ENCODE measurements around the gene RCOR3.

RCOR3 gene

DNA sequence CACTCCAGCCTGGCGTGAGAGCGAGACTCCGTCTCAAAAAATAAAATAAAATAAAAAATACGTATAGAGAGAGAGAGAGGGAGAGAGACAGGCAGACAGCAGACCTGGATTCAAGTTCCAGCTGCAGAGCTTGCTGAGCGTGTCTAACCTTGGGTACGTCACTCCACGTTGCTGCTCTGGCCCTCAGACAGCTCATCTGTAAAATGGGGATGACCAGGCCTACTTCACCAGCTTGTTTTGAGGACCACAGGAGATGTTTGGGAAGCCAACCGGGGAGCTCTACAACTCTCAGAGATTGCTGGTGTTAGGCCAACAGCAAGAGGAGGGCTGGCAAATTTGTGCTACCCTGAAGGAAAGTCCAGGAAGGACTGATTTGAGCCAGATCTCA is 67.0 kb downstream of the RCOR3 start:
- DNase-seq = no peak

DNA sequence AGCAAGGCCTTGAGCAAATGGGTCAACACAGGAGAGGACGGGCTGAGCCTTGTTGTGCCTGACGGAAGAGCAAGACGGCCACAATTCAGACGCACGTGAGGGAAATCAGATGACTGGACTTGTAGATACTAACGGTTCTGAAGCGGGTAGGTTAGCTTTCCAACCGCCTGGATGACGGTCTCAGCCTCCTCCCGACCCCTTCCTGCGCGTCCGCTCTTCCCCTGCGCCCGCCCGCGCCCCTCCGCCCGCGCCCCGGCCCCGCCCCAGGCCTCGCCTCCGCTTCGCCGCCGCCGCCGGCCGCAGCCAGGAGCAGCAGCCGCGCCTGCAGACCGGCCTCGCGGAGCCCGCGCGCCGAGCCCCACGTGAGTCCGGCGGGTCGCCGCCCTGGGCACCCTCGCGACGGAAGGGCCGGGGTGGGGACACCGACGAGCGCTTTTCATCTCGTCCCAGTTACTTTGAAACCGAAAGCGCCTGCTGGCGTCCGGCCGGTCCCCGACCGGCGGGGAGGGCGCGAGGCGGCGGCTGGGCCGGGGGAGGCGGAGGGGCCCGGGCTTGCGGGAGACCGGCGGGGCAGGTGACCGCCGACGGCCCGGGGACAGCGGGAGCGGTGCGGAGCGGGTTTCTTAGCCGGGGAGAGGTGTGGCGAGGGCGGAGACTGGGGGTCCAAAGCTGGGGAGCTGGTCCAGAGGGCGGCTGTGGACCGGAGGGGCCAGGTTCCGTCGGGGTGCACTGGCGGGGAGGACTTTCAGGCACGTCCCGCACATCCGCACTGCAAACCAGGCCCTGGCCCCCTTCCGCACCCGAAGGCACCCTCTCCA is 67.6 kb downstream of the RCOR3 start, which contains the start of gene TRAF5:
Gene TRAF5 (plus strand): TSS at position 306 of the 818 bp plus-strand sequence. CDS start 26,407 bp downstream, outside the sequence.
- peak; percentile 34 to 54 for DNase-seq

DNA sequence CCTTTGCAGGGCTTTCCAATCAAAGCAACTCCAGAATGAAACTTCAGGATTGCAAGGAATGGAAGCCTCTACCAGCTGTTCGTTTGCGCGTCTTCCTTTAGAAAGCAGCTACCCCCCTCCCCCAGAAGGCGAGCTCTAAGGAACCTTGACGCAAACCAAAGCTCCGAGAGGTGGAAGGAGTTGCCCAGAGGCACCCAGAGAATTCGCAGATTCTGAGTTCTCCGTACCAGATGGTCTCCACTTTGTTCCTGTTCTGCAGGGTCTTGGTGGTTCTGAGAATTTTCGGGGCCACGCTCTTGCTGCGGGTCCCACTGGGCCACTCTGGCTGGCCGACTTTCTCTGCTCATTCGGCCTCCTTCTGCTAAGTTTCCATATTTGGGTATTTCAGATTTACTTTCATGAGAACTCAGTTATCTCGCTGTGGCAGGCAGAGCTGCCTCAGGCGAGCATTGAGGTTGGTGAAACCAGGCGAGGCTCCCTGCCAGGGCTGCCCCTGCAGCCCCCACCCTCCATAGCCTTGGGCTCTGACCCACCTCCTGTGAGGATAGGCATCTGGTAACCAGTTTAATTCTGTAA is 68.3 kb downstream of the RCOR3 start:
- peak; percentile 34 to 40 for DNase-seq

DNA sequence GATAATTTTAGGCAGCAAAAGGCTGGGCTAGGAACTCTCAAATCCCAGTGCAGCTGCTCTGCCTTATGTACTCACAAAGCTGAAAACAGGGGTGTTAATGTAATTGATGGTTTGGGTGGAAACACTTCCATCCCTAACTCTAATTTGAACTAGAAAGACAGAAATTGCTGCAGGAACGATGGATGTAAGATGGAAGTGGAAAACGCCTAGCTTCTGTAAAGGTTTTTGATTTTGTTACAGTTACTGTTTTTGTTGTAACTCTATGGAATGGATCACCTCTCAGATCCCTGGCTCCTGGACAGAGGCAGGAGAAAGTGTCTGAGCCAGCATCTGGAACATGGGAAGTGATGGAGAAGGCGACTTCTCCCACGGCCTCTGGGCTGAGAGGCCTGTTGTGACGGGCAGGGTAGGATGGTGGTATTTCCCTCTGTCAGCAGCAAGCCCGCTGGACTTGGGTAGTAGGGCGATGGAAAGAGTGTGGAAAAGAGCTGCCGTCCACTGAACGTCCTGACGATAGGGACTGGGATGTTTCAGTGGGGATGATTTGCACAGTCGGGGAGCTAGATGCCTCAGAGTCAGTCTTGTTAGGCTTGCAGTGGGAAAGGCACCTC is 69.0 kb downstream of the RCOR3 start:
- no peak for DNase-seq

DNA sequence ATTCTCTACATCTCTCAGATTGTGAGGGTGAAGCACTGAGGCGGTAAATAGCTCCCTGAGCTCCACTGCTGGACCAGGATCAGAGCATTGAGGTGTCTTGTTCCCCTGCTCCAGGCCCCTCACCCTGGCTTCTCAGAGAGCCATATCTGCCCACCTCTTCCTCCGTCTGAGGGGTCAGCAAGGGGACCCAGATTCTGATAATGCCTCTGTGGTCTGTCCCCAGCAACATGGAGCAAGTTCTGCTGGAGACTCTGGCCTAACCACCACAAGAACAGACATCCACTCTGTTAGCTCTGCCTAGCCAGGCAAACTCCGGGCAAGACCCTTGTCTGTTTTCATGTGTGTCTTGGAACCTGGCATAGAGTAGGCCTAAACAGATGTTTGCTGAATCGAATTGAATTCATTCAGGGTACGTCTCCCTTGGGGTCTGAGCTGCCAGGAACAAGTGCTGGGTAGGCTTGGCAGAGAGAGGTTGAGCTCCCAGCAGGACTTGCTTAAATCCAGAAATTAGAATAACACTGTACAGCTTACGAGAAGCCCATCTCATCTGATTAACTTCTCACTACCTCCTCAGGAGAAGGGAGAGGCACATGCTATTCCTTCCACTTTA is 69.8 kb downstream of the RCOR3 start:
- DNase-seq = no peak

DNA sequence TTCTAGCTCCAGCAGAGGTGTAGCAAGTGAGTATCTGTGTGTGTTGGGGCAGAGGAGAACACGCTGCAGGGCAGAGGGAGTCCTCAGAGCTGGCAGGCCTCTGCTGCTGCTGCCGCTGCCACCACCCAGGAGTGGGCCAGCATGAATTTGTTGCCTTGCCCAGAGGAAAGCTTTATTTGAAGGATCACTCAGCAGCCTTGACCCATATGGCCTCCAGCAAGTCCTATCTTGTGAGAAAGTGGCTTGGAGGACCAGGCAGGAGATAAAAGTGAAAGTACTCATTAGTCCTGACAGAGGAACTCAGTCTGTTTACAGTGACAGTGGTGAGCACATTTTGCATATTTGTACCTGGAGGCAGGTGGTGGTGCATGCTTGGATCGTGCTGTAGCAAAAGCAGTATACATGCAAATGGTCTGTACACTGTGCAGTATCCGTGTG is 70.6 kb downstream of the RCOR3 start:
- DNase-seq = peak; percentile 29 to 50

DNA sequence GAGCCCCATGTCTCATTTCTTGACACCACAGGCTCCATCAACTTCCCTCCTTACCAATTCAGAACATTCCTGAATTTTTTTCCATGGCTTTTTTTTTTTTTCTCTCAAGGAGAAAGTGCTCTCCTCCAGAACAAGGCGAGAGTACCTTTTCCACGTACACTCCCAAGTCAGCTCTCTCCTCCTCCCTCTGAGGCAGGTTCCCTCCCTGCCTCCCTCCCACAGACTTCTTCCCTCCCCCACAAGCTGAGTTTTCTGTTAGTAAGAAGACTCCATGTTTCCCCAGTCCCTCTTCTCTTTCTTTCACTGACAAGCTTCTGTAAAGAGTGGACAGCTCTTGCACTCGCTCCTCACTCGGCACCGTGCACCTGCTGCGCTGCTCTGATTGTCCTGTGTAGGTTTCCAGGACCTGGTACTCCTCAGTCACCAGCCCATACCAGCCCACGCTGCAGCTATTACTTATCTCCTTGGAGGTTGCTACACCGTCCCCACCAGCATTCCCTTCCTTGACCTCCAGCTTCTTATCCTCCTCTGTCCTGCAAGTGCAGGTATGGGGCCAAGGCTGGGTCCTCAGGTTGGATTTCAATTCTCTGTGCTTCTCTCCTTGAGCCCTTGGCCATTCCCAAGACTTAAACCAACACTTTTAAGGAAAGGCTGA is 71.2 kb downstream of the RCOR3 start:
- no peak for DNase-seq

DNA sequence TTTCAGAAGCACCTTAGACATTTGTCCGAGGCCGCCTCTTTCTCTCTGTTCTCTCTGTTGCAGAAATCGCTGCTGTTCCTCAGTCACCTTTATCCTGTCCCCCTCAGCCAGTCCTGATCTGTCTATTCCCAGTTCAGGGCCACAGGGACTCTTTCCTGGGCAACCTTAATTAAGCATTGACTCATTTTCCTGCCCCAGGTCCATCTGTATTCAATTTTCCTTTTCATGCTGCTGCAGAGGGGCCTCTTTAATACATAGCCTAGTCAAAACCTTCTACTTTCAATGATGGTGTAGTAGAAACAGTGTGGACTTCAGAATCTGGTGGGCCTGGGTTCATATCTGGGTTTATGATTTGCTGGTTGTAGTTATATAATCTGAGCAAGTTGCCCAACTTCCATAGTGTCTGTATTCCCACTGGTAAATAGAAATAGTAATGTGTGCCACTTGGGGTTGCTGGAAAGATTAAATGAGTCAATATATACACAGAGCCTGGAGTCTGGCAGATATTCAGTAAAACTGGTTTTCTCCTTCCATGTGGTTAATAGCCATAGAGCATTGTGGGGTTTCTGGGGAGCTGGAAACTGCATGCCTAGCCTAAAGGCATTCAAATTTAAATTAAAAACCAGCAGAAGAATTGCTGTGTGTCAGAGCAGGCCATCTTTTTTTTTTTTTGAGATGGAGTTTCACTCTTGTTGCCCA is 72.0 kb downstream of the RCOR3 start:
- no peak for DNase-seq

DNA sequence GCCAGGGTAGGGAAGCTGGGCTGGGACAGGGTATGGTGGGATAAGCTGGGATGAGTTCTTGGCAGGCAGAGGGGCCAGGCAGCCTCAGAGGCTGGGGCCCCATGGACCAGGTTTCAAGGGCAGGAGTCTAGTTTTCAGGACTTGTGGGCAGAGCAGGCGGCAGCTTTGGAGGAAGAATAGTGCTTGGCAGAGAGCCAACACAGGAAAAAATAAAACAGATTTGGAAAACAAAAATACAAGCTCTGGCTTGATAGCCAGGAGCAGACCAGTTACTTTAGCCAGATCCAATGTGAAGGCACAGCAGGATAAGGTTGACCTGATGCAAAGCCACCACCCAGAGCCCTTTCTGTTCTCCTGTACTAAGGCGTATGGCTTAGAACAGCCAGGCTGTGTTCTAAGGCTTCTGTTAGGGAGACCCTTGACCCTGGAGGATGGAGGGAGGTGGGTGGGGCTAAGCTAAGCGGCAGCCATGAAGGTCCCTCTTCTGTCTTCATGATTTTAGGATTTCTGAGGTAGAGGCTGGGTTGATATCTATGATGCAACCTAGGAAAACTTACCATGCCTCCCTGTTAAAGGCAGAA is 73.0 kb downstream of the RCOR3 start:
- DNase-seq = no peak

DNA sequence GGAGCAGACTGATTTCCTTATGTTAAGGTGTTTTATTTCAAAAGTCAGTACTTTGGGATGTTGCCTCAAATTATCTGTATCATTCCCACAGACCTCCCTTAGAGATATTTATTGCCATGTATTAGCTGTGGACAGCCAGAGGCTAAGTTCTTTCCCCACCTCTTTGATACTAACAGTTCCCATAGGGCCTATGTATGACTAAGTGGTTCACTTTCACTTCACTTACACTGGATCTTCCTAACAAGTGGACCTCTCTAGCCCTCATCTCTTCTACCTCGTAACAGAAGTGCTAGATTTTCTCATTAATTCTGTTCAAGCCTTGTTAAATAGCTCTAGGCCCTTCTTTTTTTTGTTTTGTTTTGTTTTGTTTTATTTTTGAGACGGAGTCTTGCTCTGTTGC is 73.7 kb downstream of the RCOR3 start:
- DNase-seq = no peak

DNA sequence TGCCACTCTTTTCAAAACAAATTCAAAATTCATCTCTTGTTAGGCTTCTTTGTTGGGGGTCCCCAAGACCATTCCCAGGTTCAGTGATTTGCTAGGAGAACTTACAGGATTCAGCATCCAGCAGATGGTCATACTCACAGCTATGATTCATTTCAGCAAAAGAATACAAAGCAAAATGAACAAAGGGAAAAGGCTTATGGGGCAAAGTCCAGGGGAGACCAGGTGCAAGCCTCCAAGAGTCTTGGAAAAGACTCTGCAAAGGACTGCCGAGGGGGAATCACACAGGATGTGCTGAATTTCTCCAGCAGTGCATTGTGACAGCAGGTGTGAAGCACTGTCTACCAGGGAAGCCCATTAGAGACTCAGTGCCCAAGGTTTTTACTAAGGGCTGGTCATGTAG is 74.7 kb downstream of the RCOR3 start:
- no peak for DNase-seq

DNA sequence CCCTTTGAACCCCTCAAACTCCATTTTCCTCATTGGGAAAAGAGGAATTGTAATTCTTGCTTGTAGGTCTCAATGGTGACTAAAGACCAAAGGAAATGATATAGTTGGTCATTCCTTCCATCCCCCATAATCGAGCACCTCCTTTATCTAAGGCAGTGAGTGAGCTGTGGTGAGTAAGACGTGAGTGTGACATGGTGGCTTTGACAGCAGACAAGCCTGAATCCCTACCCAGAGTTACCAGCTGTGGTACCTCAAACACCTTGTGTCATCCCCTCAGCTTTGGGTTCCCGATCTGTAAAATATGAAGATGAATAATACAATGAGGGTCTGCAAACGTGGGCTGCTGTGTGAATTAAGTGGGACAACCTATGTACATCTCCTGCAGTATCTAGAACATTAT is 75.8 kb downstream of the RCOR3 start:
- DNase-seq = no peak

DNA sequence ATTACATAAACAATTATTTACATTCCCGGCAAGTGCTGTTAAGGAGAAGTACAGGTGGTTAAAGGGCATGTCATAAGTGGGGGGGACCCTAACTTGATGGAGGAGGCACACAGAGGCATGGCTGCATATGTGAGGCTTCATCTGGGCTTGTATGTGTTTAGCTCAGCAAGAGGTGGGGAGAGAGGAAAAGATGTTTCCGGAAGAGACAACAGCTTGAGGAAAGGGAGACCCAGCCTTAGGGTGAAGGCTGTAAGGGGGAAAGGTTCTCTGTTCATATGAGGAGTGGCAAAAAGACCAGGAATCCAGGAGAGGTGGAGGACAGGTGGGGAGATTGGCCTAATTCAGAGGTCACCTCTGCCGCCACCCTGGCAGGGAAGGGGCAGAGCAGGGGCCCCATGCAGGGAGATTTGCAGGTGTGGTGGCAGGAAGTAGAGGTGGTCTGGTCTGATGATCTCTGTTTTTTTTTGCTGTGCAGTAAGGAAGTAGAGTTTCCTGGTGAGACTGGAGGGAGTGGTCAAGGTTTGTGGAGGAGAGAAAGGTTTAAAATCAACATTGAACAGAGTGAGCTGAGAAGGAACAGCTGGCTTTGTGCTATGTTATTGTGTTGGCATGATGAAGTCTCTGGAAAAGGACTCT is 76.5 kb downstream of the RCOR3 start:
- peak; percentile 38 to 39 for DNase-seq

DNA sequence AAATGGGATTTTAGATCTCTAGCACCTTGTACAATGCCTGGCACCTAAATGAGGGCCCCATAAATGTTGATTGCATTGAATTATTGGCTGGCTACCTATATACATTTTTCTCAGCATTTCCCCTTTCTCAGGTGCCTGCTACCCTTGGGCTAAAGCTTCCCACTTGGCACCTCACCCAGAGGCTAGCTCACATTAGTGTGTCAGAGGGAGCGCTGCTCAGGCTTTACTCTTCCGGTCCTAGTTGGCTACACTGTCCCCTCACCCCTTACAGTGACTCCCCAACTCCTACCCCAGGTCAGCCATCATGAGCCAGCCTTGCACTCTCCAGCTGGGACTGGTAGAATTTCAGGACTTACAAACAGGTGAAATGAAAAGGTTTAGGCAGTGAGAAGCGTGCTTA is 77.0 kb downstream of the RCOR3 start:
- DNase-seq = no peak

DNA sequence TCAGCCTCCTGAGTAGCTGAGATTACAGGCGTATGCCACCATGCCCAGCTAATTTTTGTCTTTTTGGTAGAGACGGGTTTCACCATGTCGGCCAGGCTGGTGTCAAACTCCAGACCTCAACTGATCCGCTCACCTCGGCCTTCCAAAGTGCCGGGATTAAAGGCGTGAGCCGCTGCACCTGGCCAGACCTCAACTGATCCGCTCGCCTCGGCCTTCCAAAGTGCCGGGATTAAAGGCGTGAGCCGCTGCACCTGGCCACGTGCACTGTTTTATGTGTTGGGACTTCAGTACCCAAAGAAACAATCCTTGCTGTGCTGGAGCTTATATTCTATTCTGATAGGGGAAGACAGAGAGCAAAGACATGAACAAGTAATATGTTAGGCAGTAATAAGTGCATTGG is 77.6 kb downstream of the RCOR3 start:
- no peak for DNase-seq

DNA sequence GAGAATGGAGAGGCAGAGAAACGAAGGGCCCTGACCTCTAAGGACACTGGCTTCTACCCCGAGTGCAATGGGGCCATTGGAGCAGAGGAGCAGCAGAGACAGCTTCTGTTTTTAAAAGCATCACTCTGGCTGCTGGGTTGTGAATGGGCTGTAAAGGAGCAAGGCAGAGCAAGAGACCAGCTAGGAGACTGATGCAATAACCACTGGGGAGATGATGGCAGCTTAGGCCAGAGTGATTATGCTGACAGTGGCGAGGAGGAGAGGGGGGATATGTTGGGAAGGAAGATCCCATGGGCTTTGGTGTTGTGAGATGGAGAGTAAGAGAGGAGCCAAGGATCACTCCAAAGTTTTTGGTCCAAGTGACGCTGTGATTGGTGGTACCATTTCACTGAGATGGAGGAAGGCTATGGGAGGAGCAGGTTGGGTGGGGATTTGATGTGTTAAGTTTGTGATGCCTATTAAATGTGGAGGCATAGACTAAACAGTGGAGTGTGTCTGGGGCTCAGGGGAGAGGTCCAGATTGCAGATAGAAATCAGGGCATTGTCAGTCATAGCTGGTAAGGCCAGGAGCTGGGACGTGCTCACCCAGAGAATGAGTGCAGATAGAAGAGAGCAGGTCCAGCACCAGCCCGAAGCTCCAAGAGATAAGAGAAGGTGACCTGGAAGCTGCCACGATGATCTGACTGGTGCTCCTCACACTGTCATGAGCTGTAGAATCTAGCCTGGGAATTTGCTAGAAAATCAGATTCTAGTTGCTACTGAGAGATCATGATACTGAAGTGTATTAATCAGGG is 78.5 kb downstream of the RCOR3 start:
- no peak for DNase-seq

DNA sequence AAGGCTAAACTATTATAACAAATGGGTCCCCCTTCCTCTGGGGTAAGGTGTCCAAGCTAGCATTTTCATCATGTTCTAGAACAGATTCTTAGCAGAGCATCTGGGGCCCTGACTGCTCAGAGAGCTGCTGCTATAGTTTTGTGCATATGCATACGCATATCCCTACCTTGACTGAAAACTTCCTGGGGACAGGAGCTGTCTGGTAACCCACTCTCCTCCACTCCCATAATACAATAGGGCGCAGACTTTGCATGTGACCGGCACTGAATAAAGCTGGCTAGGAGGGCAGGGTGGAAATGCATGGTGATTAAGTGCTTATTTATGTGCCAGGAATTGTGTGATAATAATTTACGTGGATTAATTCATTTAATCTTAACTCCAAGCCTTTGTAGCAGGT is 79.1 kb downstream of the RCOR3 start:
- no peak for DNase-seq

DNA sequence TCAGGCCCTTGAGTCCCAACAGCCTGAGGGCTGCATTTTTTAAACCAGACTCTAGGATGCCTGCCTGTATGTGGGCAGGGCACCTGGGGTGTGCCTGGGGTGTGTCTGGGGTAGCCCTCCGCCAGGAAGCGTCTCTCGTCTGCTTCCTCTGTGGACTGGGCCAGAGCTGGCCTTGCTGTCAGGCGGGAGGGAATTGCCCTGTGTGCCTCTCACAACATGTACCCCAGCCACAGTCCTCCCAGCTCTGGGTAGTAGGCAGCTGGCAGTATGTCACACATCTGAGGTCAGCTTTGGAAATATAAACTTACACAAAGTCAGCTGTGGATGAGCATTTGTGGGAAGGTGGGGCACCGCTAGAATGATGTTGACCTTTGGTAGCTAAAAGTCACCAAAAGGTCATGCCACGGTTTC is 80.5 kb downstream of the RCOR3 start:
- DNase-seq = no peak

DNA sequence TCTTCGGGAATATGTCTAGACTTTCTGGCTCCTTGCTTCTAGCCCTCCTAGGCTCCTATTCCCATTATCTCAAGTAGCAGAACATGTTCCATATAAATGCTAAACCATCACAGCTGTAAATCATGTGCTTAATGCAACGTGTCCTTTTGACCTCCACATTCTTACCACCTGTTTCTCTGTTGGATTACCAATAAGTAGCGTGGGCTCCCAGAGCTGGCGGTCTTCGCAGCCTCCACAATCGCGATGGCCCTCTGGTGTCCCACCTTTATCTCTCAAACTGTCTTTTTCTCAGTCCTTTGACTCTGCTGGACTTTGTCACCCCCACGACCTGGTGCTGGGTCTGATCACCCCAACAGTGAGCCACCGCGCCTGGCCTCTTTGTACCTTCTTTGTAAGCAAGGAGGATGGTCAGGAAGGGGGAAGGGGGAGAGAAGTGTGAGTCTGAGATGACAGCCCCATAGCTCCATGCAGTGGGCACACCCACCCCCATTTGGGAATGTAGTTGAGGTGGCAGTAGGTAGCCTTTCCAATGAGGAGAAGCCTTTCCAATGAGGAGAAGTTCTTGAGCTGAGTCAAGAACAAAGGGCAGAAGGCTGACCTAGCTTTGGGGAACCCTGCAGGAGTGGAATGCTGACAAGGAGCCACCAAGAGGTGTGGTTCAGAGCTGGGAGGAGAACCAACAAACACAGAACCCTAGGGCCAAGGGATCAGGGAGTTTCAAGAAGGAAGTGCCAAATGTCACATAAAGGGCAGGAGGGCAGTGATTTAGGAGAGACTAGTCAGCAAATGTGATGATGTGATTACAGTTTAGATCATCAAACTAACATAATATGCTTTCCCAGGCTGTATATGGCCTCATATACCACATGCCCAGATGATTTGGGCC is 81.7 kb downstream of the RCOR3 start:
- no peak for DNase-seq

DNA sequence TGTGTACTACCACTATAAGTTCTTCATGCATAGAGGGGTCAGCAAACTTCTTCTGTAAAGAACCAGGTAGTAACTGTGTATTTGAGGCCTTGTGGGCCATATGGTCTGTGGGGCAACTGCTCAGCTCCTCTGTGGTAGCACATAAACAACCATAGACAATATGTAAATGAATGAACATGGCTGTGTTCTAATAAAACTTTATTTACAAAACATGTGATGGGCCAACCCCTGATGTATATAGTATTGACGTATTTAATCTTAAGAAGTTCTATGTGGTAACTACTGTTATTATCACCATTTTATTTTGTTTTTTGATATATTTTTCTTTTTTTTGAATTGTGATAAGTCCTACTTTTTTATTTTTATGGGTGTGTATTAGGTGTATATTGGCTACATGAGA is 82.8 kb downstream of the RCOR3 start:
- DNase-seq = no peak

Data from CD4-positive, alpha-beta T cell treated with Interleukin-4 for 1 hour (primary cell).